Gastroesophageal sphincter (tissue), 3 donors: ENCODE results near the gene SERINC2.

Experiments used
- EP300 ChIP-seq: sonication (generic); formaldehyde crosslinking; IDR thresholded peaks from one replicate; pipeline ENCODE4 v1.6.1; 2017; ENCODE audit warnings: antibody characterized with exemption, mild to moderate bottlenecking
- POLR2A ChIP-seq, 2 donors: fragments of 450-650 bp; IDR thresholded peaks; one replicate each; pipeline ENCODE4 v1.6.1; 2017; ENCODE audit warnings: antibody characterized with exemption in 2 of 2, mild to moderate bottlenecking in 2 of 2, moderate library complexity in 1 of 2
- POLR2AphosphoS5 ChIP-seq: sonication (generic); formaldehyde crosslinking; IDR thresholded peaks from one replicate; pipeline ENCODE4 v1.6.1; 2017; ENCODE audit warnings: antibody characterized with exemption
- TF ChIP-seq, protein P1 (sequence below), 4 experiments: fragments of 200-600 bp in 2 of 4; fragments of 450-650 bp in 2 of 4; sonication (generic) in 1 of 4; IDR thresholded peaks; one replicate each; pipeline ENCODE4 v1.5.1; 2017 to 2019; ENCODE audit warnings: antibody characterized with exemption in 4 of 4, mild to moderate bottlenecking in 2 of 4, moderate library complexity in 2 of 4

DNA sequence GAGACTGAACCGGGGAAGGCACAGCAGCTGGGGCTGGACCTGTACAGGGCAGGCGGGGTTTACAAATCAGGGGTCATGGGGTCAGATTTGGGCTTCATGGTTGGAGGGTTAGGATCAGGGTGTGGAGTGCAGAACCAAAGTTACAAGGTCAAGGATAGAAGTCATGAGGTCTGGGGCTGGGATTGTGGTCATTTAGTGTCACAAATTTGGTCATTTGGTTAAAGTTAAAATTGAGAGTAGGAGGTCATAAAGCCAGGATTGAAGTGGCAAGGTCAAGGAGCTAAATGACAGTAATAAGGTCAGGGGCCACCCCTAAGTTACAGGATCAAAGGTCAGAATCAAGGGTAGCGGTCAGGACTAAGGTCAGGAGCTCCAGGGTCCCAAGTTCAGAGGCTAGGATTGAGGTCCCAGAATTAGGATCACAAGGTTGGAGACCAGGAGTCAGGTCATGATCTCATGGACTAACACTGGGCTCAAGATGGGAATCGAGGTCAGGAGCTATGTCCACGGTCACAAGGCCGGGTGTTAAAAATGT is 20.4 kb downstream of the SERINC2 start:
- TF ChIP-seq POLR2A (IDR thresholded peaks at IDR 0.05): no peak
- TF ChIP-seq POLR2AphosphoS5: no peak
- TF ChIP-seq, protein P1, sequence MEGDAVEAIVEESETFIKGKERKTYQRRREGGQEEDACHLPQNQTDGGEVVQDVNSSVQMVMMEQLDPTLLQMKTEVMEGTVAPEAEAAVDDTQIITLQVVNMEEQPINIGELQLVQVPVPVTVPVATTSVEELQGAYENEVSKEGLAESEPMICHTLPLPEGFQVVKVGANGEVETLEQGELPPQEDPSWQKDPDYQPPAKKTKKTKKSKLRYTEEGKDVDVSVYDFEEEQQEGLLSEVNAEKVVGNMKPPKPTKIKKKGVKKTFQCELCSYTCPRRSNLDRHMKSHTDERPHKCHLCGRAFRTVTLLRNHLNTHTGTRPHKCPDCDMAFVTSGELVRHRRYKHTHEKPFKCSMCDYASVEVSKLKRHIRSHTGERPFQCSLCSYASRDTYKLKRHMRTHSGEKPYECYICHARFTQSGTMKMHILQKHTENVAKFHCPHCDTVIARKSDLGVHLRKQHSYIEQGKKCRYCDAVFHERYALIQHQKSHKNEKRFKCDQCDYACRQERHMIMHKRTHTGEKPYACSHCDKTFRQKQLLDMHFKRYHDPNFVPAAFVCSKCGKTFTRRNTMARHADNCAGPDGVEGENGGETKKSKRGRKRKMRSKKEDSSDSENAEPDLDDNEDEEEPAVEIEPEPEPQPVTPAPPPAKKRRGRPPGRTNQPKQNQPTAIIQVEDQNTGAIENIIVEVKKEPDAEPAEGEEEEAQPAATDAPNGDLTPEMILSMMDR (IDR thresholded peaks at IDR 0.05): no peak
- TF ChIP-seq EP300: no peak
